GM19351 (cell line): ENCODE measurements around the gene SLC35E1.

ENCODE experiments used
- ATAC-seq: cut with Tn5 transposase; IDR thresholded peaks from one replicate; pipeline ENCODE4 v1.9.1; 2021; ENCODE audit warnings: mild to moderate bottlenecking, moderate library complexity; ENCODE audit not compliant: unreplicated experiment

Gene SLC35E1

GRCh38 chr19:16598848-16599247 is 26.6 kb upstream of the SLC35E1 start:
- ATAC-seq, result no peak

GRCh38 chr19:16596399-16596798 is 24.2 kb upstream of the SLC35E1 start:
- ATAC-seq, result no peak

- ATAC-seq, result no peak
Observed at GRCh38 chr19:16595097-16595496, 22.9 kb upstream of the SLC35E1 start.

- ATAC-seq, result no peak
Observed at GRCh38 chr19:16594681-16595091, 22.5 kb upstream of the SLC35E1 start.

GRCh38 chr19:16594131-16594586 is 21.9 kb upstream of the SLC35E1 start:
- no peak for ATAC-seq

GRCh38 chr19:16593181-16593580 is 21.0 kb upstream of the SLC35E1 start:
- no peak for ATAC-seq

- ATAC-seq, result no peak
Observed at GRCh38 chr19:16591803-16592556, 19.8 kb upstream of the SLC35E1 start.

- ATAC-seq, result no peak
Observed at GRCh38 chr19:16590876-16591802, 18.9 kb upstream of the SLC35E1 start.

GRCh38 chr19:16589917-16590316 is 17.7 kb upstream of the SLC35E1 start:
- no peak for ATAC-seq

GRCh38 chr19:16588824-16589577 is 16.8 kb upstream of the SLC35E1 start:
- ATAC-seq, result peak; percentile 2

GRCh38 chr19:16587833-16588823 is 15.9 kb upstream of the SLC35E1 start:
- ATAC-seq, result peak; percentile 43

GRCh38 chr19:16586991-16587832 is 15.0 kb upstream of the SLC35E1 start:
- no peak for ATAC-seq

GRCh38 chr19:16586477-16586871 is 14.3 kb upstream of the SLC35E1 start:
- no peak for ATAC-seq

- ATAC-seq, result peak; percentile 30
Observed at GRCh38 chr19:16585808-16586476, 13.7 kb upstream of the SLC35E1 start.

- ATAC-seq, result no peak
Observed at GRCh38 chr19:16585094-16585801, 13.0 kb upstream of the SLC35E1 start.

GRCh38 chr19:16584248-16585093 is 12.3 kb upstream of the SLC35E1 start:
- ATAC-seq, result peak; percentile 64
